Inferior parietal cortex (tissue), 1 donor: ENCODE results near the gene HACL1.
"Not testable (repeated sequence)": the region's sequence is repeated elsewhere in the genome, so short reads cannot be mapped to it uniquely, and the experiment has no call there.

Experiments
- DNase-seq: peaks from one replicate; pipeline ENCODE4 v3.0.0-alpha.2; 2016; ENCODE audit errors: extremely low spot score

Gene HACL1

GRCh38 chr3:15579051-15579450 lies 22.3 kb downstream of the HACL1 start:
- no peak for DNase-seq

- DNase-seq: peak; percentile 64
These were observed 23.0 kb downstream of the HACL1 start for GRCh38 chr3:15578289-15578867.

GRCh38 chr3:15576475-15576874 lies 24.9 kb downstream of the HACL1 start:
- DNase-seq: no peak

- DNase-seq: no peak
These were observed 25.9 kb downstream of the HACL1 start for GRCh38 chr3:15575446-15575845.

GRCh38 chr3:15572138-15572537 lies 29.2 kb downstream of the HACL1 start:
- no peak for DNase-seq

GRCh38 chr3:15563190-15563589 lies 38.2 kb downstream of the HACL1 start:
- DNase-seq: no peak

GRCh38 chr3:15562560-15562959 lies 38.8 kb downstream of the HACL1 start:
- no peak for DNase-seq

GRCh38 chr3:15558581-15558980 lies 42.8 kb downstream of the HACL1 start:
- no peak for DNase-seq

- DNase-seq: peak; percentile 59
These were observed 43.8 kb downstream of the HACL1 start for GRCh38 chr3:15557511-15557946.

GRCh38 chr3:15556512-15556911 lies 44.9 kb downstream of the HACL1 start:
- DNase-seq: no peak

GRCh38 chr3:15553749-15554148 lies 47.6 kb downstream of the HACL1 start:
- no peak for DNase-seq

GRCh38 chr3:15551902-15552301 lies 49.5 kb downstream of the HACL1 start:
- DNase-seq: no peak

GRCh38 chr3:15549846-15550245 lies 51.5 kb downstream of the HACL1 start:
- DNase-seq: no peak

- no peak for DNase-seq
These were observed 58.8 kb downstream of the HACL1 start for GRCh38 chr3:15542614-15543013.

GRCh38 chr3:15541371-15541770 lies 60.0 kb downstream of the HACL1 start:
- no peak for DNase-seq

- no peak for DNase-seq
These were observed 62.3 kb downstream of the HACL1 start for GRCh38 chr3:15539066-15539465.

GRCh38 chr3:15538345-15538744 lies 63.0 kb downstream of the HACL1 start:
- no peak for DNase-seq

GRCh38 chr3:15536856-15537255 lies 64.5 kb downstream of the HACL1 start:
- no peak for DNase-seq

GRCh38 chr3:15535732-15536131 lies 65.6 kb downstream of the HACL1 start:
- no peak for DNase-seq

GRCh38 chr3:15532614-15533013 lies 68.8 kb downstream of the HACL1 start:
- DNase-seq: not testable (repeated sequence)

- no peak for DNase-seq
These were observed 70.0 kb downstream of the HACL1 start for GRCh38 chr3:15531346-15531745.

GRCh38 chr3:15528854-15529537 lies 72.4 kb downstream of the HACL1 start:
- DNase-seq: no peak

- no peak for DNase-seq
These were observed 74.3 kb downstream of the HACL1 start for GRCh38 chr3:15527031-15527459.

- no peak for DNase-seq
These were observed 75.6 kb downstream of the HACL1 start for GRCh38 chr3:15525790-15526189.
